WTC11 (cell line): ENCODE data around the gene TMEM63B. TPM values are rescaled to one million over a fixed set of nuclear protein-coding genes. Genes with fewer than 3 reads are reported as not detected.
A peak's percentile ranks its signal among the peaks of the same experiment; 100 is the strongest.

Source experiments
- ATAC-seq: fragments of 200-7000 bp; cut with Tn5 transposase; 2 replicates; pipeline ENCODE4 v1.10.0; 2021; ENCODE audit warnings: mild to moderate bottlenecking, moderate library complexity
- CTCF ChIA-PET: fragments of 300-600 bp; sonication (Branson Sonifier 250); formaldehyde crosslinking; loops from one replicate; lab custom pipeline; 2021; ENCODE audit warnings: antibody characterized with exemption; lab: Charles Lee
- POLR2A ChIA-PET: fragments of 350-600 bp; sonication (Branson Sonifier 250); formaldehyde crosslinking; loops from one replicate; lab custom pipeline; 2021; ENCODE audit warnings: antibody characterized with exemption; lab: Charles Lee
- DNase-seq: peaks from one replicate; pipeline ENCODE4 v3.0.0; 2021; ENCODE audit warnings: low spot score
- H3K27ac Mint-ChIP-seq: 2 replicates; pipeline ENCODE4 v1.8.0; 2021; ENCODE audit warnings: mixed read lengths
- H3K27me3 Mint-ChIP-seq: 2 replicates; pipeline ENCODE4 v1.8.0; 2021; ENCODE audit warnings: low read depth, mild to moderate bottlenecking, moderate library complexity, mixed read lengths
- H3K36me3 Mint-ChIP-seq: 2 replicates; pipeline ENCODE4 v1.8.0; 2021; ENCODE audit warnings: mixed read lengths
- H3K4me1 Mint-ChIP-seq: 2 replicates; pipeline ENCODE4 v1.8.0; 2022; ENCODE audit warnings: mixed read lengths
- H3K4me3 Mint-ChIP-seq: 2 replicates; pipeline ENCODE4 v1.8.0; 2021; ENCODE audit warnings: mild to moderate bottlenecking, moderate library complexity, mixed read lengths
- H3K9me3 Mint-ChIP-seq: 2 replicates; pipeline ENCODE4 v1.8.0; 2021; ENCODE audit warnings: mixed read lengths
- ATF1 ChIP-seq: sonication (generic); formaldehyde crosslinking; IDR thresholded peaks from 2 replicates; pipeline ENCODE4 v1.8.1; 2023; ENCODE audit warnings: mild to moderate bottlenecking, moderate library complexity, missing genetic modification reagents
- CREB1 ChIP-seq: sonication (generic); formaldehyde crosslinking; IDR thresholded peaks from 2 replicates; pipeline ENCODE4 v1.8.0; 2023; ENCODE audit warnings: mild to moderate bottlenecking, missing genetic modification reagents
- FOXP1 ChIP-seq: sonication (generic); formaldehyde crosslinking; IDR thresholded peaks from 2 replicates; pipeline ENCODE4 v1.8.0; 2022; ENCODE audit warnings: missing genetic modification reagents, mild to moderate bottlenecking, moderate library complexity, borderline replicate concordance
- HMGXB4 ChIP-seq: sonication (generic); formaldehyde crosslinking; IDR thresholded peaks from 2 replicates; pipeline ENCODE4 v1.8.1; 2023; ENCODE audit warnings: mild to moderate bottlenecking, moderate library complexity, missing genetic modification reagents
- IRF1 ChIP-seq: sonication (generic); formaldehyde crosslinking; IDR thresholded peaks from 2 replicates; pipeline ENCODE4 v1.8.0; 2023; ENCODE audit warnings: missing genetic modification reagents
- JAZF1 ChIP-seq: fragments of 250-450 bp; sonication (Bioruptor Pico); IDR thresholded peaks from 2 replicates; pipeline ENCODE4 v1.9.0; 2021; ENCODE audit warnings: moderate library complexity, mild to moderate bottlenecking, inconsistent platforms
- NFATC4 ChIP-seq: fragments of 250-450 bp; sonication (Bioruptor Pico); IDR thresholded peaks from 2 replicates; pipeline ENCODE4 v1.9.0; 2021; ENCODE audit warnings: mild to moderate bottlenecking
- NR3C1 ChIP-seq: sonication (generic); formaldehyde crosslinking; conservative IDR thresholded peaks from 2 replicates; pipeline ENCODE4 v1.8.1; 2023; ENCODE audit warnings: low read depth, mild to moderate bottlenecking, missing genetic modification reagents
- PRDM15 ChIP-seq: sonication (generic); formaldehyde crosslinking; IDR thresholded peaks from 2 replicates; pipeline ENCODE4 v1.8.0; 2022; ENCODE audit warnings: missing genetic modification reagents
- SP1 ChIP-seq: sonication (generic); formaldehyde crosslinking; conservative IDR thresholded peaks from 2 replicates; pipeline ENCODE4 v1.8.1; 2022; ENCODE audit warnings: missing genetic modification reagents
- TCF7 ChIP-seq: sonication (generic); formaldehyde crosslinking; IDR thresholded peaks from 2 replicates; pipeline ENCODE4 v1.8.0; 2022; ENCODE audit warnings: mild to moderate bottlenecking, low read depth, missing genetic modification reagents, moderate library complexity
- ZNF121 ChIP-seq: sonication (generic); formaldehyde crosslinking; IDR thresholded peaks from 2 replicates; pipeline ENCODE4 v1.8.0; 2023; ENCODE audit warnings: missing genetic modification reagents
- ZNF138 ChIP-seq: sonication (generic); formaldehyde crosslinking; conservative IDR thresholded peaks from 2 replicates; pipeline ENCODE4 v1.8.1; 2022; ENCODE audit warnings: mild to moderate bottlenecking, moderate library complexity, missing genetic modification reagents
- ZNF671 ChIP-seq: fragments of 250-450 bp; sonication (Bioruptor Pico); IDR thresholded peaks from 2 replicates; pipeline ENCODE4 v1.8.0; 2021; ENCODE audit warnings: mild to moderate bottlenecking
- total RNA-seq: library from RNA; stranded (reverse); gene quantifications from 3 replicates; pipeline ENCODE4 v1.2.3, GENCODE V29; 2021
- TF ChIP-seq, protein P1 (sequence below): sonication (generic); formaldehyde crosslinking; IDR thresholded peaks from 2 replicates; pipeline ENCODE4 v1.8.0; 2023; ENCODE audit warnings: mild to moderate bottlenecking, missing genetic modification reagents

The TMEM63B gene
- total RNA-seq, 1 experiment from 2014 or later = 72.8 TPM

- peaks cover 20% of the 10 kb centered on the region for H3K36me3 Mint-ChIP-seq
- peaks cover 49% of the 10 kb centered on the region for H3K4me1 Mint-ChIP-seq
- CTCF ChIA-PET = interaction anchor here (0.6 to 1.7 kb wide), 7 partner anchors 18 to 122 kb away, joined by 3 to 5 read pairs (median 4); no protein-coding TSS in a partner anchor
- no peak overlapping the region for H3K4me3 Mint-ChIP-seq
- H3K27ac Mint-ChIP-seq = peak overlapping the region; percentile 55; the same call in 1 of the 2 replicates
- TF ChIP-seq ZNF671 (CRISPR knock-in tag) = no peak
- no peak for TF ChIP-seq SP1 (CRISPR knock-in tag)
- TF ChIP-seq ZNF138 (CRISPR knock-in tag) = no peak
- TF ChIP-seq, all 79 proteins: peak for 0
- POLR2A ChIA-PET = interaction anchor here (1.1 kb wide), 1 partner anchor 10 kb away, joined by 3 read pairs; no protein-coding TSS in a partner anchor
- no peaks in the 10 kb centered on the region for H3K9me3 Mint-ChIP-seq
- DNase-seq (no peak), ATAC-seq (no peak)
- H3K27me3 Mint-ChIP-seq = no peaks in the 10 kb centered on the region; the same call in 1 of the 2 replicates
These were observed 5.1 kb downstream of the TMEM63B start for GRCh38 chr6:44132476-44132875.

GRCh38 chr6:44133003-44133931, 5.9 kb downstream of the TMEM63B start:
- Mint-ChIP-seq H3K27me3 (no peaks in the 10 kb centered on the region; the same call in 1 of the 2 replicates), H3K36me3 (peaks cover 21% of the 10 kb centered on the region), H3K9me3 (no peaks in the 10 kb centered on the region), H3K27ac (peak overlapping the region; percentile 83; the same call in 1 of the 2 replicates), H3K4me1 (peaks cover 50% of the 10 kb centered on the region), H3K4me3 (peak overlapping the region; percentile 30)
- peak; percentile 50 for DNase-seq
- TF ChIP-seq NFATC4 (no peak), IRF1 (no peak)
- TF ChIP-seq, protein P1, sequence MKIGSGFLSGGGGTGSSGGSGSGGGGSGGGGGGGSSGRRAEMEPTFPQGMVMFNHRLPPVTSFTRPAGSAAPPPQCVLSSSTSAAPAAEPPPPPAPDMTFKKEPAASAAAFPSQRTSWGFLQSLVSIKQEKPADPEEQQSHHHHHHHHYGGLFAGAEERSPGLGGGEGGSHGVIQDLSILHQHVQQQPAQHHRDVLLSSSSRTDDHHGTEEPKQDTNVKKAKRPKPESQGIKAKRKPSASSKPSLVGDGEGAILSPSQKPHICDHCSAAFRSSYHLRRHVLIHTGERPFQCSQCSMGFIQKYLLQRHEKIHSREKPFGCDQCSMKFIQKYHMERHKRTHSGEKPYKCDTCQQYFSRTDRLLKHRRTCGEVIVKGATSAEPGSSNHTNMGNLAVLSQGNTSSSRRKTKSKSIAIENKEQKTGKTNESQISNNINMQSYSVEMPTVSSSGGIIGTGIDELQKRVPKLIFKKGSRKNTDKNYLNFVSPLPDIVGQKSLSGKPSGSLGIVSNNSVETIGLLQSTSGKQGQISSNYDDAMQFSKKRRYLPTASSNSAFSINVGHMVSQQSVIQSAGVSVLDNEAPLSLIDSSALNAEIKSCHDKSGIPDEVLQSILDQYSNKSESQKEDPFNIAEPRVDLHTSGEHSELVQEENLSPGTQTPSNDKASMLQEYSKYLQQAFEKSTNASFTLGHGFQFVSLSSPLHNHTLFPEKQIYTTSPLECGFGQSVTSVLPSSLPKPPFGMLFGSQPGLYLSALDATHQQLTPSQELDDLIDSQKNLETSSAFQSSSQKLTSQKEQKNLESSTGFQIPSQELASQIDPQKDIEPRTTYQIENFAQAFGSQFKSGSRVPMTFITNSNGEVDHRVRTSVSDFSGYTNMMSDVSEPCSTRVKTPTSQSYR (CRISPR knock-in tag) = no peak
- ChIA-PET POLR2A (interaction anchor here (0.6 to 0.8 kb wide), 2 partner anchors 48 to 69 kb away, joined by 3 to 4 read pairs; no protein-coding TSS in a partner anchor), CTCF (interaction anchor here (0.7 to 2.5 kb wide), 9 partner anchors 17 to 423 kb away, joined by 3 to 9 read pairs (median 4); no protein-coding TSS in a partner anchor)
- ATAC-seq = peak; percentile 72

- peaks cover 51% of the 10 kb centered on the region for H3K4me1 Mint-ChIP-seq
- H3K9me3 Mint-ChIP-seq = no peaks in the 10 kb centered on the region
- 0 out of 2 replicates have a peak, but pooled peaks have one; percentile 8 for ATAC-seq
- DNase-seq = no peak
- CTCF ChIA-PET = interaction anchor here (0.6 to 2.5 kb wide), 9 partner anchors 11 to 424 kb away, joined by 3 to 9 read pairs (median 4); no protein-coding TSS in a partner anchor
- no peak overlapping the region for H3K4me3 Mint-ChIP-seq
- peaks cover 23% of the 10 kb centered on the region for H3K36me3 Mint-ChIP-seq
- H3K27me3 Mint-ChIP-seq = no peaks in the 10 kb centered on the region; the same call in 1 of the 2 replicates
- H3K27ac Mint-ChIP-seq = peak overlapping the region; percentile 49; the same call in 1 of the 2 replicates
- POLR2A ChIA-PET = interaction anchor here (0.6 to 1.3 kb wide), 3 partner anchors 49 to 113 kb away, joined by 3 to 4 read pairs (median 4); partner anchors contain the start of gene HSP90AB1
- TF ChIP-seq CREB1 (CRISPR knock-in tag) (no peak), FOXP1 (CRISPR knock-in tag) (no peak), PRDM15 (CRISPR knock-in tag) (no peak), NR3C1 (CRISPR knock-in tag) (no peak), ATF1 (CRISPR knock-in tag) (no peak), HMGXB4 (CRISPR knock-in tag) (no peak), JAZF1 (CRISPR knock-in tag) (no peak), TCF7 (CRISPR knock-in tag) (no peak), ZNF121 (no peak), ZNF671 (CRISPR knock-in tag) (no peak)
- TF ChIP-seq, protein P1 (CRISPR knock-in tag) = no peak
These were observed 6.8 kb downstream of the TMEM63B start for GRCh38 chr6:44133981-44134711.
